Cardiac muscle cell (in vitro differentiated cells and primary cell): Measurements from ENCODE around the gene SLC35C1. TPM values are rescaled to one million over a fixed set of nuclear protein-coding genes. Genes with fewer than 3 reads are reported as not detected.
"Not testable (repeated sequence)": the region's sequence is repeated elsewhere in the genome, so short reads cannot be mapped to it uniquely, and the experiment has no call there.

Experiments used
- DNase-seq, 2 donors: peaks; one replicate each; pipeline versions ENCODE4 v3.0.0 to v3.0.0-alpha.2; 2010 to 2017; ENCODE audit warnings: low read depth in 1 of 2, low spot score in 1 of 2
- H3K27ac ChIP-seq: fragments of 200-600 bp; sonication (generic); 2 replicates; pipeline ENCODE4 v1.5.1; 2016
- H3K27me3 ChIP-seq: fragments of 200-600 bp; sonication (generic); 2 replicates; pipeline ENCODE4 v1.6.0; 2016; ENCODE audit warnings: control low read depth
- H3K36me3 ChIP-seq: fragments of 200-600 bp; sonication (generic); 2 replicates; pipeline ENCODE4 v1.5.1; 2016; ENCODE audit warnings: control low read depth
- H3K4me1 ChIP-seq: fragments of 200-600 bp; sonication (generic); 2 replicates; pipeline ENCODE4 v1.8.1; 2017; ENCODE audit warnings: low read depth, mild to moderate bottlenecking, mixed run types
- H3K4me3 ChIP-seq: fragments of 200-600 bp; sonication (generic); 2 replicates; pipeline ENCODE4 v1.5.1; 2016; ENCODE audit warnings: mild to moderate bottlenecking
- H3K9me3 ChIP-seq: fragments of 200-600 bp; sonication (generic); 2 replicates; pipeline ENCODE4 v1.5.1; 2017; ENCODE audit warnings: low read depth, mild to moderate bottlenecking, control low read depth
- polyA plus RNA-seq: library from polyadenylated mRNA; unstranded; fragments of >200 nt; fragmentation: Nextera tagmentation; extraction: Ambion mirVana; gene quantifications from 2 replicates; pipeline ENCODE4 v1.2.1, GENCODE V29; 2016
- total RNA-seq: library from RNA; depleted of rRNA; stranded (reverse); fragments of >200 nt; gene quantifications from 2 replicates; pipeline ENCODE4 v1.2.3, GENCODE V29; 2016
- TF ChIP-seq, protein P1 (sequence below): IDR thresholded peaks from 2 replicates; pipeline ENCODE4 v1.5.1; 2012; ENCODE audit warnings: low read depth, mild to moderate bottlenecking, low read length

Gene SLC35C1
- total and polyA plus RNA-seq, 2 experiments from 2014 or later, result 8.1 to 15.1 TPM

DNA sequence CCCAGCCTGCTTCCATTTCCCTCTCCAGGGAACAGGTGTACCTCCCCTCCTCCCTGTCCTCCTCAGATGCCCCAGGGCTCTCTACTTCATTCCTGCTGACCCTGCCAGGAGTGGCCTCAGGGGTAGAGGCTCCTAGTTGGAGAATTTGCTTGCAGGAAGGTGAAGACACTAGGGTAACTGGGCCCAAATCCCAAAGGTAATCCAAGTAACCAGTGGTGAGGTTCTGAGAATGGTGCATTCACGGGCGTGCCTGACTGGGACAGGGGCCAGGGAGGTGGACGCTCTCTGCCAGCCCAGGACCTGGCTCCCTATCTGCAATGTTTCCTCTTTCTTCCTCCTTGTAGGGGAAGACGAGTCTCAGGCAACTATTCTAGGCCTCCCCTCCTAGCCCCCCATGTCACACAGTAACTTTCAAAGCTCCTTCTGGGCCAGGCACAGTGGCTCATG lies 2.9 kb downstream of the SLC35C1 start:
- no peaks in the 10 kb centered on the region for H3K9me3 ChIP-seq
- peaks cover 9% of the 10 kb centered on the region for H3K27me3 ChIP-seq

GRCh38 chr11:45808427-45808826 lies 3.5 kb downstream of the SLC35C1 start:
- H3K4me1 ChIP-seq, DNase-seq: not testable (repeated sequence)

More for the DNA sequence above, 2.9 kb downstream of the SLC35C1 start:
- TF ChIP-seq, protein P1, sequence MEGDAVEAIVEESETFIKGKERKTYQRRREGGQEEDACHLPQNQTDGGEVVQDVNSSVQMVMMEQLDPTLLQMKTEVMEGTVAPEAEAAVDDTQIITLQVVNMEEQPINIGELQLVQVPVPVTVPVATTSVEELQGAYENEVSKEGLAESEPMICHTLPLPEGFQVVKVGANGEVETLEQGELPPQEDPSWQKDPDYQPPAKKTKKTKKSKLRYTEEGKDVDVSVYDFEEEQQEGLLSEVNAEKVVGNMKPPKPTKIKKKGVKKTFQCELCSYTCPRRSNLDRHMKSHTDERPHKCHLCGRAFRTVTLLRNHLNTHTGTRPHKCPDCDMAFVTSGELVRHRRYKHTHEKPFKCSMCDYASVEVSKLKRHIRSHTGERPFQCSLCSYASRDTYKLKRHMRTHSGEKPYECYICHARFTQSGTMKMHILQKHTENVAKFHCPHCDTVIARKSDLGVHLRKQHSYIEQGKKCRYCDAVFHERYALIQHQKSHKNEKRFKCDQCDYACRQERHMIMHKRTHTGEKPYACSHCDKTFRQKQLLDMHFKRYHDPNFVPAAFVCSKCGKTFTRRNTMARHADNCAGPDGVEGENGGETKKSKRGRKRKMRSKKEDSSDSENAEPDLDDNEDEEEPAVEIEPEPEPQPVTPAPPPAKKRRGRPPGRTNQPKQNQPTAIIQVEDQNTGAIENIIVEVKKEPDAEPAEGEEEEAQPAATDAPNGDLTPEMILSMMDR, result no peak
- peaks cover 7% of the 10 kb centered on the region for H3K4me1 ChIP-seq
- no peak overlapping the region for H3K27ac ChIP-seq
- no peak for DNase-seq
- H3K4me3 ChIP-seq, result no peak overlapping the region
- H3K36me3 ChIP-seq, result peaks cover 5% of the 10 kb centered on the region

DNA sequence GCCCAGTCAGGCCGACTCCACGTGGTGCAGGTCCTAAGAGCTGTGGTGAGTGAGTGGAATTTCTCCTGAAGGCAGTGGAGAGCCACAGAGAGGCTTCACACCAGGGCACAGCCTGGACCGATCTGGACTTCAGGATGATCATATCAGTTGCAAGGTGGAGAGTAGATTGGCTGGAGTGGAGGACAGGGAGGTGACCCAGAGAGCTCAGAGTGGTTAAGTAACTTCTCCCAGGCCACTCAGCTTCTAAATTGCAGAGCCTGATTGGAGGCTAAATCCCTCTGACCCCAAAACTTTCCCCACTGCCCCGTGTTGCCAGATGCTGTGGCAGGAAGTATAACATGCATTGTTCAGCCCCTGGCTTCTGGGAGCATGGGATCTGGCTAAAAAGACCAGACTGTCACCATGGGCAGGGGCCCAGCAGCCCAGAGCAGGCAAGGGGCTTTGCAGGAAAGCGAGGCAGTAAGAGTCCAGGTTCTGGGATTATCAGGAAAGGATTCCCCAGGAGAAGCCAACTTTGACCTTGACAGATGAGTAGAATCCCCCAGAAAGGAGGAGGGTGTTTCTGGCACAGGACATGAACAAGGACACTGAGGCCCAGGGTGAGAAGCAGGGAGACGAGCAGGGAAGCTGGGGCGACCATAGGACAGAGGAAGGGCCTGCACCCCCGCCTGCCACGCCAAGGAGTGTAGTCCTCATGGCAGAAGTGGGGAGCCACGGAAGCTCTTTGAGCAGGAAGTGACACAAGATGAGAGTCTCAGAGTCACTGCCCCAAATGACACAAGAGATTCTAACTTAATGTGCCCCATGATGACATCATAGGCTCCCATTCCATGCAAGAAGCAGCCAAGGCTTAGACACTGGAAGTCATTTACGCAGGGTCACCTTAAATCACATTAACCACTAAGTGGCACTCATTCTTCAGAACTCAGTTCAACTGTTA lies 4.8 kb downstream of the SLC35C1 start:
- Histone ChIP-seq H3K27me3 (no peaks in the 10 kb centered on the region), H3K4me3 (no peak overlapping the region), H3K36me3 (peaks cover 5% of the 10 kb centered on the region), H3K4me1 (peaks cover 7% of the 10 kb centered on the region), H3K27ac (no peak overlapping the region), H3K9me3 (no peaks in the 10 kb centered on the region)
- TF ChIP-seq, protein P1, result no peak
- no peak for DNase-seq

More at GRCh38 chr11:45808427-45808826, 3.5 kb downstream of the SLC35C1 start:
- H3K4me3 ChIP-seq, H3K9me3 ChIP-seq, H3K27me3 ChIP-seq, H3K36me3 ChIP-seq, H3K27ac ChIP-seq: not testable (repeated sequence)

DNA sequence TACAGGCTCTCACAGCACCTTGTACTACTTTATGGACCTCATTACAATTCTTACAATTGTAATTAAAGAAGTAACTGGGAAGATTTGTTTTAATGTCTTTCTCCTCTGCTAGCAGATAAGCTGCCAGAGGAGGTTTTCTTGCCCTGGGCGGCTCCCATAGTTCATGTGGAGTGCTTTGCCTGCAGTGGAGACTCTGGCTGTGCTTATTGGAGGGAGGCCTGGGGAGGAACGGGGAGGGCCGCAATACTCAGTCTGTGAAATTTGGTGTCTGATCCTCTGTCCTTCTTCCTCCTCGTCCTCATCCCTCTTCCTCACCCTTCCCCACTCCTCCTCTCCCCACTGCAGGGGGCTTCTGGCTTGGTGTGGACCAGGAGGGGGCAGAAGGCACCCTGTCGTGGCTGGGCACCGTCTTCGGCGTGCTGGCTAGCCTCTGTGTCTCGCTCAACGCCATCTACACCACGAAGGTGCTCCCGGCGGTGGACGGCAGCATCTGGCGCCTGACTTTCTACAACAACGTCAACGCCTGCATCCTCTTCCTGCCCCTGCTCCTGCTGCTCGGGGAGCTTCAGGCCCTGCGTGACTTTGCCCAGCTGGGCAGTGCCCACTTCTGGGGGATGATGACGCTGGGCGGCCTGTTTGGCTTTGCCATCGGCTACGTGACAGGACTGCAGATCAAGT lies 5.6 kb downstream of the SLC35C1 start:
- no peaks in the 10 kb centered on the region for H3K27me3 ChIP-seq
- H3K4me3 ChIP-seq, result no peak overlapping the region
- H3K27ac ChIP-seq, result no peak overlapping the region
- H3K36me3 ChIP-seq, result peaks cover 5% of the 10 kb centered on the region
- TF ChIP-seq, protein P1, result no peak
- peaks cover 7% of the 10 kb centered on the region for H3K4me1 ChIP-seq
- no peaks in the 10 kb centered on the region for H3K9me3 ChIP-seq
- no peak for DNase-seq

GRCh38 chr11:45811109-45811435 lies 6.1 kb downstream of the SLC35C1 start:
- H3K36me3 ChIP-seq, result peaks cover 5% of the 10 kb centered on the region
- no peak for DNase-seq
- no peak overlapping the region for H3K4me3 ChIP-seq
- H3K27ac ChIP-seq, result no peak overlapping the region
- TF ChIP-seq, protein P1, result no peak
- no peaks in the 10 kb centered on the region for H3K27me3 ChIP-seq
- peaks cover 3% of the 10 kb centered on the region for H3K4me1 ChIP-seq
- H3K9me3 ChIP-seq, result no peaks in the 10 kb centered on the region
